Transverse colon (tissue), 4 donors: ENCODE measurements around the gene MTMR3. TPM values are rescaled to one million over a fixed set of nuclear protein-coding genes. Genes with fewer than 3 reads are reported as not detected.

Experiments used
- DNase-seq: peaks from one replicate; pipeline ENCODE4 v3.0.0-alpha.2; 2019
- H3K27ac ChIP-seq, 4 donors: fragments of 200-600 bp; sonication (generic); 2 replicates each; pipeline ENCODE4 v1.5.1; 2016 to 2018; ENCODE audit warnings: inconsistent platforms in 4 of 4
- H3K27me3 ChIP-seq: fragments of 200-600 bp; sonication (generic); 2 replicates; pipeline ENCODE4 v1.5.1; 2017; ENCODE audit warnings: inconsistent platforms
- H3K36me3 ChIP-seq, 4 donors: fragments of 200-600 bp; sonication (generic); 2 replicates each; pipeline ENCODE4 v1.5.1; 2017 to 2019; ENCODE audit warnings: inconsistent platforms in 4 of 4
- H3K4me1 ChIP-seq, 4 donors: fragments of 200-600 bp; sonication (generic); 2 replicates each; pipeline ENCODE4 v1.5.1; 2017 to 2020; ENCODE audit warnings: inconsistent platforms in 4 of 4
- H3K4me3 ChIP-seq, 4 donors: fragments of 200-600 bp; sonication (generic); 1 replicate in 1 of 4; 2 replicates in 3 of 4; pipeline versions ENCODE4 v1.5.1 to v1.6.1; 2017 to 2019; ENCODE audit warnings: inconsistent platforms in 4 of 4
- H3K9me3 ChIP-seq, 2 donors: fragments of 200-600 bp; sonication (generic); 2 replicates each; pipeline ENCODE4 v1.5.1; 2017 to 2019; ENCODE audit warnings: inconsistent platforms in 2 of 2
- CTCF ChIP-seq, 5 experiments: fragments of 200-600 bp in 3 of 5; fragments of 450-650 bp in 2 of 5; sonication (generic) in 3 of 5; IDR thresholded peaks; 1 replicate in 2 of 5; 2 replicates in 3 of 5; pipeline ENCODE4 v1.5.1; 2016 to 2017; ENCODE audit warnings: antibody characterized with exemption in 5 of 5, inconsistent platforms in 3 of 5, mild to moderate bottlenecking in 2 of 5, moderate library complexity in 1 of 5
- EP300 ChIP-seq: sonication (generic); formaldehyde crosslinking; IDR thresholded peaks from one replicate; pipeline ENCODE4 v1.6.1; 2017; ENCODE audit warnings: antibody characterized with exemption, low read depth
- POLR2A ChIP-seq: fragments of 450-650 bp; IDR thresholded peaks from one replicate; pipeline ENCODE4 v1.6.1; 2016; ENCODE audit warnings: antibody characterized with exemption, mild to moderate bottlenecking, moderate library complexity
- POLR2AphosphoS5 ChIP-seq, 3 donors: sonication (generic); formaldehyde crosslinking; IDR thresholded peaks; one replicate each; pipeline ENCODE4 v1.6.1; 2016; ENCODE audit warnings: antibody characterized with exemption in 3 of 3
- WGBS, 2 donors: methylation state at CpG; one replicate each; pipeline ENCODE4 v1.1.5; 2018; ENCODE audit warnings: low coverage in 1 of 2; 5-methylcytosine and 5-hydroxymethylcytosine counted together
- in situ Hi-C, 4 donors: fragments of 200-750 bp; cut with MboI; loops; one replicate each; pipeline versions ENCODE4 v1.15.0 to v1.15.1; 2017; ENCODE audit warnings: low sequenced_read_pairs in 3 of 4, low pct_ligation_motif_present in 1 of 4, low pct_unique_long_range_greater_than_20kb in 1 of 4
- intact Hi-C: fragments of 100-400 bp; cut with DNase I; formaldehyde crosslinking; loops from one replicate; pipeline ENCODE4 v1.15.1; 2023; ENCODE audit warnings: low total_unique reads
- total RNA-seq, 4 donors: library from RNA; depleted of rRNA; stranded (reverse); fragments of >200 nt; gene quantifications; one replicate each; pipeline ENCODE4 v1.1.0, GENCODE V29; 2016

Gene MTMR3
- total RNA-seq, 4 donors from 2014 or later = 52.5 to 92.7 (median 70.2) TPM

GRCh38 chr22:29837741-29838598 lies 45.0 kb upstream of the MTMR3 start, which contains the start of gene ASCC2:
ASCC2 (minus strand) TSS chr22:29838274; CDS start chr22:29832325, 5,949 bp downstream.
- TF ChIP-seq POLR2AphosphoS5 (IDR thresholded peaks at IDR 0.05) (peak; percentile 64 to 94 (median 87)), EP300 (no peak), CTCF (IDR thresholded peaks at IDR 0.05) (peak in 2 of 5 experiments; percentile 58 to 62), POLR2A (peak; percentile 82)
- peak; percentile 100 for DNase-seq
- Histone ChIP-seq H3K9me3 (no peaks in the 10 kb centered on the region), H3K36me3 (peaks cover 0 to 9% (median 0%) of the 10 kb centered on the region in 4 donors), H3K27me3 (no peaks in the 10 kb centered on the region), H3K27ac (peak within 1 kb of the TSS; percentile 73 to 90 (median 88)), H3K4me1 (peaks cover 8 to 34% (median 14%) of the 10 kb centered on the region in 4 donors), H3K4me3 (peak within 1 kb of the TSS; percentile 87 to 100 (median 92))
- 2% methylated on average over 36 of the region's 54 CpGs; no CpG with 5 or more reads in 1 of the 2 donors for WGBS, 2 donors
- in situ Hi-C loops (loop anchor here in 2 of 4 donors (25.0 kb wide), 1 partner anchor 174 kb away; no protein-coding TSS in a partner anchor), intact Hi-C loops (loop anchor here (10.0 kb wide), 1 partner anchor 167 kb away; no protein-coding TSS in a partner anchor)

- Histone ChIP-seq H3K9me3 (no peaks in the 10 kb centered on the region), H3K4me3 (peak overlapping the region in 3 of 4 donors; percentile 87 to 96 (median 89)), H3K27ac (peak overlapping the region; percentile 73 to 90 (median 88)), H3K4me1 (peaks cover 8 to 34% (median 13%) of the 10 kb centered on the region in 4 donors), H3K27me3 (no peaks in the 10 kb centered on the region), H3K36me3 (peaks cover 0 to 3% (median 0%) of the 10 kb centered on the region in 4 donors)
- in situ Hi-C loops (loop anchor here in 2 of 4 donors (25.0 kb wide), 1 partner anchor 174 kb away; no protein-coding TSS in a partner anchor), intact Hi-C loops (loop anchor here (10.0 kb wide), 1 partner anchor 166 kb away; no protein-coding TSS in a partner anchor)
- TF ChIP-seq EP300 (no peak), POLR2A (no peak)
- 0 to 23% methylated on average over 2 to 5 of the region's 5 CpGs for WGBS, 2 donors
- no peak for DNase-seq
These were observed 44.4 kb upstream of the MTMR3 start for GRCh38 chr22:29838599-29838956.

GRCh38 chr22:29839039-29839438 lies 43.9 kb upstream of the MTMR3 start:
- in situ Hi-C loops (loop anchor here in 2 of 4 donors (25.0 kb wide), 1 partner anchor 173 kb away; no protein-coding TSS in a partner anchor), intact Hi-C loops (loop anchor here (10.0 kb wide), 1 partner anchor 166 kb away; no protein-coding TSS in a partner anchor)
- DNase-seq = no peak
- no peak for TF ChIP-seq POLR2AphosphoS5 (IDR thresholded peaks at IDR 0.05)
- TF ChIP-seq POLR2A = no peak
- TF ChIP-seq EP300 = no peak
- TF ChIP-seq CTCF (IDR thresholded peaks at IDR 0.05) = no peak
- H3K4me1 ChIP-seq = peaks cover 8 to 34% (median 13%) of the 10 kb centered on the region in 4 donors
- H3K4me3 ChIP-seq = no peak overlapping the region
- no peaks in the 10 kb centered on the region for H3K36me3 ChIP-seq
- no peaks in the 10 kb centered on the region for H3K27me3 ChIP-seq
- peak overlapping the region in 2 of 4 donors; percentile 87 to 89 for H3K27ac ChIP-seq
- WGBS, 2 donors = 63% methylated on average over 1 of the region's 1 CpG; no CpG with 5 or more reads in 1 of the 2 donors
- no peaks in the 10 kb centered on the region for H3K9me3 ChIP-seq

- Histone ChIP-seq H3K9me3 (no peaks in the 10 kb centered on the region), H3K27me3 (no peaks in the 10 kb centered on the region), H3K4me3 (no peak overlapping the region), H3K27ac (no peak overlapping the region), H3K36me3 (no peaks in the 10 kb centered on the region), H3K4me1 (peaks cover 8 to 26% (median 13%) of the 10 kb centered on the region in 4 donors)
- no peak for DNase-seq
- intact Hi-C loops (no loop called here), in situ Hi-C loops (loop anchor here in 2 of 4 donors (25.0 kb wide), 1 partner anchor 172 kb away; no protein-coding TSS in a partner anchor)
- TF ChIP-seq CTCF (IDR thresholded peaks at IDR 0.05) (no peak), EP300 (no peak)
These were observed 42.5 kb upstream of the MTMR3 start for GRCh38 chr22:29840498-29840897.
